ENCODE data around the gene GPR176. TPM values are rescaled to one million over a fixed set of nuclear protein-coding genes. Genes with fewer than 3 reads are reported as not detected.

GPR176 gene
- total RNA-seq, 2 donors from 2014 or later = 43.0 to 88.0 TPM

GRCh38 chr15:39776068-39776467 lies 144.0 kb downstream of the GPR176 start:
- Histone ChIP-seq H3K27ac (no peak overlapping the region), H3K4me1 (ENCODE audit: control insufficient read depth in 1 of 2, low read depth in 2 of 2) (no peaks in the 10 kb centered on the region), H3K4me3 (no peak overlapping the region), H3K9me3 (no peaks in the 10 kb centered on the region), H3K36me3 (no peaks in the 10 kb centered on the region), H3K27me3 (replicated peaks; ENCODE audit: insufficient read depth) (no peaks in the 10 kb centered on the region)
- ATAC-seq (ENCODE audit: insufficient number of reproducible peaks, low FRiP score, low read depth) (no peak), DNase-seq (ENCODE audit: low spot score) (no peak)
- no peak for TF ChIP-seq CTCF (IDR thresholded peaks at IDR 0.05)

GRCh38 chr15:39774688-39775267 lies 145.3 kb downstream of the GPR176 start:
- TF ChIP-seq CTCF (IDR thresholded peaks at IDR 0.05) = no peak
- no peaks in the 10 kb centered on the region for H3K36me3 ChIP-seq
- H3K27me3 ChIP-seq (replicated peaks; ENCODE audit: insufficient read depth) = no peaks in the 10 kb centered on the region
- no peak for DNase-seq (ENCODE audit: low spot score)
- no peak overlapping the region for H3K4me3 ChIP-seq
- no peaks in the 10 kb centered on the region for H3K9me3 ChIP-seq
- H3K4me1 ChIP-seq (ENCODE audit: control insufficient read depth in 1 of 2, low read depth in 2 of 2) = no peaks in the 10 kb centered on the region
- ATAC-seq (ENCODE audit: insufficient number of reproducible peaks, low FRiP score, low read depth) = no peak
- no peak overlapping the region for H3K27ac ChIP-seq

- Histone ChIP-seq H3K4me3 (no peak overlapping the region), H3K27ac (no peak overlapping the region)
- ATAC-seq (ENCODE audit: insufficient number of reproducible peaks, low FRiP score, low read depth) = no peak
Observed at GRCh38 chr15:39770748-39771689, 149.0 kb downstream of the GPR176 start.

GRCh38 chr15:39767921-39768320 lies 152.1 kb downstream of the GPR176 start:
- no peaks in the 10 kb centered on the region for H3K4me1 ChIP-seq (ENCODE audit: control insufficient read depth in 1 of 2, low read depth in 2 of 2)
- no peak overlapping the region for H3K4me3 ChIP-seq
- no peaks in the 10 kb centered on the region for H3K9me3 ChIP-seq
- H3K36me3 ChIP-seq = no peaks in the 10 kb centered on the region
- DNase-seq (ENCODE audit: low spot score) = no peak
- H3K27ac ChIP-seq = no peak overlapping the region
- no peaks in the 10 kb centered on the region for H3K27me3 ChIP-seq (replicated peaks; ENCODE audit: insufficient read depth)
- no peak for ATAC-seq (ENCODE audit: insufficient number of reproducible peaks, low FRiP score, low read depth)
- no peak for TF ChIP-seq CTCF (IDR thresholded peaks at IDR 0.05)

More at GRCh38 chr15:39770748-39771689, 149.0 kb downstream of the GPR176 start:
- H3K9me3 ChIP-seq = no peaks in the 10 kb centered on the region
- DNase-seq (ENCODE audit: low spot score) = no peak
- no peak for TF ChIP-seq CTCF (IDR thresholded peaks at IDR 0.05)
- H3K4me1 ChIP-seq (ENCODE audit: control insufficient read depth in 1 of 2, low read depth in 2 of 2) = no peaks in the 10 kb centered on the region
- no peaks in the 10 kb centered on the region for H3K27me3 ChIP-seq (replicated peaks; ENCODE audit: insufficient read depth)
- H3K36me3 ChIP-seq = no peaks in the 10 kb centered on the region

- Histone ChIP-seq H3K4me3 (no peak overlapping the region), H3K36me3 (no peaks in the 10 kb centered on the region), H3K9me3 (no peaks in the 10 kb centered on the region), H3K27ac (no peak overlapping the region), H3K4me1 (ENCODE audit: control insufficient read depth in 1 of 2, low read depth in 2 of 2) (no peaks in the 10 kb centered on the region), H3K27me3 (replicated peaks; ENCODE audit: insufficient read depth) (no peaks in the 10 kb centered on the region)
- ATAC-seq (ENCODE audit: insufficient number of reproducible peaks, low FRiP score, low read depth) (no peak), DNase-seq (ENCODE audit: low spot score) (no peak)
- TF ChIP-seq CTCF (IDR thresholded peaks at IDR 0.05) = no peak
Observed at GRCh38 chr15:39761006-39761405, 159.1 kb downstream of the GPR176 start.

Measured in thoracic aorta (tissue), 2 donors.